Measurements from ENCODE around the gene AMBP.

GRCh38 chr9:114086009-114086408, 7.9 kb upstream of the AMBP start:
- TF ChIP-seq CTCF (conservative IDR thresholded peaks at IDR 0.05; ENCODE audit: low read depth, low read length): no peak
- no peak for TF ChIP-seq EZH2phosphoT487 (IDR thresholded peaks at IDR 0.05; ENCODE audit: borderline replicate concordance, low read length)

Data from PC-3 (cell line).